ENCODE data around the gene DGKA.
"Not testable (repeated sequence)": the region's sequence is repeated elsewhere in the genome, so short reads cannot be mapped to it uniquely, and the experiment has no call there.

DNA sequence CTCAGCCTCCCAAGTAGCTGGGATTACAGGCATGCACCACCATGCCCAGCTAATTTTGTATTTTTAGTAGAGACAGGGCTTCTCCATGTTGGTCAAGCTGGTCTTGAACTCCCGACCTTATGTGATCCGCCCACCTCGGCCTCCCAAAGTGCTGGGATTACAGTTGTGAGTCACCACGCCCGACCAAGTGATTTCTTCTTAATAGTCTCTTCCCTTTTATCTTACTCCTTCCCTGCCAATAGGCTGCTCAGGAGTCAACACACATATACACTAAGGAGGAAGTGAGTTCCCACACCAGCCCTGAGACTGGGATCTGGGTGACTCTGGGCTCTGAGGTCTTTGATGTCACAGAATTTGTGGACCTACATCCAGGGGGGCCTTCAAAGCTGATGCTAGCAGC is 72.4 kb downstream of the DGKA start:
- TF ChIP-seq, protein P1, sequence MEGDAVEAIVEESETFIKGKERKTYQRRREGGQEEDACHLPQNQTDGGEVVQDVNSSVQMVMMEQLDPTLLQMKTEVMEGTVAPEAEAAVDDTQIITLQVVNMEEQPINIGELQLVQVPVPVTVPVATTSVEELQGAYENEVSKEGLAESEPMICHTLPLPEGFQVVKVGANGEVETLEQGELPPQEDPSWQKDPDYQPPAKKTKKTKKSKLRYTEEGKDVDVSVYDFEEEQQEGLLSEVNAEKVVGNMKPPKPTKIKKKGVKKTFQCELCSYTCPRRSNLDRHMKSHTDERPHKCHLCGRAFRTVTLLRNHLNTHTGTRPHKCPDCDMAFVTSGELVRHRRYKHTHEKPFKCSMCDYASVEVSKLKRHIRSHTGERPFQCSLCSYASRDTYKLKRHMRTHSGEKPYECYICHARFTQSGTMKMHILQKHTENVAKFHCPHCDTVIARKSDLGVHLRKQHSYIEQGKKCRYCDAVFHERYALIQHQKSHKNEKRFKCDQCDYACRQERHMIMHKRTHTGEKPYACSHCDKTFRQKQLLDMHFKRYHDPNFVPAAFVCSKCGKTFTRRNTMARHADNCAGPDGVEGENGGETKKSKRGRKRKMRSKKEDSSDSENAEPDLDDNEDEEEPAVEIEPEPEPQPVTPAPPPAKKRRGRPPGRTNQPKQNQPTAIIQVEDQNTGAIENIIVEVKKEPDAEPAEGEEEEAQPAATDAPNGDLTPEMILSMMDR (IDR thresholded peaks at IDR 0.05) = not testable (repeated sequence)
- TF ChIP-seq POLR2A, EP300, POLR2AphosphoS5 (IDR thresholded peaks at IDR 0.05): not testable (repeated sequence)

All from gastroesophageal sphincter (tissue), 3 donors.